ENCODE data around the gene DGKB. TPM values are rescaled to one million over a fixed set of nuclear protein-coding genes. Genes with fewer than 3 reads are reported as not detected.
A peak's percentile ranks its signal among the peaks of the same experiment; 100 is the strongest.

The DGKB gene
- total RNA-seq = under 1 TPM; 0.07 to 0.95 (median 0.34) TPM

GRCh38 chr7:14902589-14903067 is at the start of gene DGKB:
Gene DGKB, minus strand, starts transcription at chr7:14902751.
- no peak within 1 kb of the TSS for H3K27ac ChIP-seq
- no peaks in the 10 kb centered on the region for H3K9me3 ChIP-seq
- intact Hi-C loops (cut with DNase I; ENCODE audit: low total_unique reads) = no loop called here
- ATAC-seq (peak; percentile 36 to 46), DNase-seq (peak in 1 of 2 donors; percentile 2)
- H3K27me3 ChIP-seq = no peaks in the 10 kb centered on the region
- TF ChIP-seq POLR2A (IDR thresholded peaks at IDR 0.05) (no peak), CTCF (IDR thresholded peaks at IDR 0.05 in 4 of 5, conservative IDR thresholded peaks at IDR 0.05 in 1 of 5) (no peak)
- peaks cover 4 to 7% of the 10 kb centered on the region in 2 donors for H3K4me1 ChIP-seq
- H3K36me3 ChIP-seq = no peaks in the 10 kb centered on the region
- in situ Hi-C loops (cut with MboI; ENCODE audit: low sequenced_read_pairs in 4 of 4) = no loop called here
- peak within 1 kb of the TSS; percentile 42 to 67 (median 51) for H3K4me3 ChIP-seq

GRCh38 chr7:14950013-14950412 is 47.5 kb upstream of the DGKB start:
- no peak overlapping the region for H3K4me3 ChIP-seq
- H3K27me3 ChIP-seq = no peaks in the 10 kb centered on the region
- no peak for ATAC-seq
- no peak overlapping the region for H3K27ac ChIP-seq
- no peak for DNase-seq
- intact Hi-C loops (cut with DNase I; ENCODE audit: low total_unique reads) (no loop called here), in situ Hi-C loops (cut with MboI; ENCODE audit: low sequenced_read_pairs in 4 of 4) (no loop called here)
- H3K4me1 ChIP-seq = no peaks in the 10 kb centered on the region
- H3K36me3 ChIP-seq = no peaks in the 10 kb centered on the region
- TF ChIP-seq CTCF (IDR thresholded peaks at IDR 0.05 in 4 of 5, conservative IDR thresholded peaks at IDR 0.05 in 1 of 5) (no peak), POLR2A (IDR thresholded peaks at IDR 0.05) (no peak)
- no peaks in the 10 kb centered on the region for H3K9me3 ChIP-seq

- no peaks in the 10 kb centered on the region for H3K27me3 ChIP-seq
- H3K4me3 ChIP-seq = no peak overlapping the region
- DNase-seq = no peak
- intact Hi-C loops (cut with DNase I; ENCODE audit: low total_unique reads) (no loop called here), in situ Hi-C loops (cut with MboI; ENCODE audit: low sequenced_read_pairs in 4 of 4) (no loop called here)
- no peaks in the 10 kb centered on the region for H3K36me3 ChIP-seq
- no peak for TF ChIP-seq POLR2A (IDR thresholded peaks at IDR 0.05)
- no peak for TF ChIP-seq CTCF (IDR thresholded peaks at IDR 0.05 in 4 of 5, conservative IDR thresholded peaks at IDR 0.05 in 1 of 5)
- no peak for ATAC-seq
- no peak overlapping the region for H3K27ac ChIP-seq
- H3K4me1 ChIP-seq = no peaks in the 10 kb centered on the region
- no peaks in the 10 kb centered on the region for H3K9me3 ChIP-seq
These were observed 35.6 kb upstream of the DGKB start for GRCh38 chr7:14938181-14938580.

GRCh38 chr7:14937581-14937980 is 35.0 kb upstream of the DGKB start:
- intact Hi-C loops (cut with DNase I; ENCODE audit: low total_unique reads) = no loop called here
- no peak for TF ChIP-seq CTCF (IDR thresholded peaks at IDR 0.05 in 4 of 5, conservative IDR thresholded peaks at IDR 0.05 in 1 of 5)
- TF ChIP-seq POLR2A (IDR thresholded peaks at IDR 0.05) = no peak
- H3K36me3 ChIP-seq = no peaks in the 10 kb centered on the region
- ATAC-seq (no peak), DNase-seq (no peak)
- no peak overlapping the region for H3K27ac ChIP-seq
- H3K9me3 ChIP-seq = no peaks in the 10 kb centered on the region
- H3K4me3 ChIP-seq = no peak overlapping the region
- in situ Hi-C loops (cut with MboI; ENCODE audit: low sequenced_read_pairs in 4 of 4) = no loop called here
- no peaks in the 10 kb centered on the region for H3K4me1 ChIP-seq
- no peaks in the 10 kb centered on the region for H3K27me3 ChIP-seq

- no peaks in the 10 kb centered on the region for H3K36me3 ChIP-seq
- H3K4me3 ChIP-seq = no peak overlapping the region
- H3K27ac ChIP-seq = no peak overlapping the region
- no peaks in the 10 kb centered on the region for H3K4me1 ChIP-seq
- TF ChIP-seq POLR2A (IDR thresholded peaks at IDR 0.05) (no peak), CTCF (IDR thresholded peaks at IDR 0.05 in 4 of 5, conservative IDR thresholded peaks at IDR 0.05 in 1 of 5) (no peak)
- DNase-seq (no peak), ATAC-seq (no peak)
- in situ Hi-C loops (cut with MboI; ENCODE audit: low sequenced_read_pairs in 4 of 4) = no loop called here
- intact Hi-C loops (cut with DNase I; ENCODE audit: low total_unique reads) = no loop called here
- H3K9me3 ChIP-seq = no peaks in the 10 kb centered on the region
- no peaks in the 10 kb centered on the region for H3K27me3 ChIP-seq
These were observed 34.0 kb upstream of the DGKB start for GRCh38 chr7:14936554-14936953.
